ENCODE data around the gene HSP90AA1.

HSP90AA1 gene

DNA sequence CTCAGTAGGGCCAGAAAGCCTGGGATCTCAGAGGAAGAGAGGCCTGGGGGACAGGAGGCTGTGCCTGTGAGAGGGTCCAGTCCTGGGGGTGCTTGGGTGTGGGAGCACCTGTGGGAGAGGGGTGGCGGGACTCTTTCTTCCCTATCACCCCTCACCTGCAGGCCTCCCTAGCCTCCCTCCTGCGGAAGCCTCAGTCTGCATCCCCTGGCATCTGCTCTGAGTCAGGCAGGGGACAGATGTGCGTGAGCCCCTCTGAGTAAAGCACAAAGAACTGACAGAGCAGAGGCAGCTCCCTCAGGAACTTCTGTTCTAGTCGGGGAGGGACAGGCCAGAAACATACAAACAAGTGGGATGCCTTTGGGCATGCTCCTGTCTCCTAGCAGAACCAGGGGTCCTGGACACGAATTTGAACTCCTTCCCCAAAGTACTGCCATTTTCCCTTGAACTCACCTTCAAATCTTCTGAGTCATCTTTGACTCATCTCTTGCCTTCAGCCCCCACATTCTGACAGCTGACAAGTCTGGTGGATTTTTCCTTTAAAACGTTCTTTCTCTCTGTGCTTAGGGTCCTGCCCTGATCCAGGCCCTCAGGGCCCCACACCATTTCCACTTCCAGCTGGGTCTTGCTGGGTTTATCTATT is 8.5 kb upstream of the HSP90AA1 start:
- Histone ChIP-seq H3K4me1 (peaks cover 2% of the 10 kb centered on the region), H3K27me3 (ENCODE audit: control insufficient read depth, insufficient read depth, low read length) (no peaks in the 10 kb centered on the region), H3K27ac (no peak overlapping the region), H3K79me2 (no peaks in the 10 kb centered on the region), H3K9me3 (ENCODE audit: control insufficient read depth, low read length) (no peaks in the 10 kb centered on the region), H3K4me3 (ENCODE audit: low read depth, low read length) (no peak overlapping the region), H3K36me3 (ENCODE audit: control insufficient read depth, insufficient read depth, low read length) (no peaks in the 10 kb centered on the region), H2AFZ (no peak overlapping the region), H3K4me2 (ENCODE audit: low read length) (no peak overlapping the region), H3K9ac (no peak overlapping the region)
- TF ChIP-seq, protein P1, sequence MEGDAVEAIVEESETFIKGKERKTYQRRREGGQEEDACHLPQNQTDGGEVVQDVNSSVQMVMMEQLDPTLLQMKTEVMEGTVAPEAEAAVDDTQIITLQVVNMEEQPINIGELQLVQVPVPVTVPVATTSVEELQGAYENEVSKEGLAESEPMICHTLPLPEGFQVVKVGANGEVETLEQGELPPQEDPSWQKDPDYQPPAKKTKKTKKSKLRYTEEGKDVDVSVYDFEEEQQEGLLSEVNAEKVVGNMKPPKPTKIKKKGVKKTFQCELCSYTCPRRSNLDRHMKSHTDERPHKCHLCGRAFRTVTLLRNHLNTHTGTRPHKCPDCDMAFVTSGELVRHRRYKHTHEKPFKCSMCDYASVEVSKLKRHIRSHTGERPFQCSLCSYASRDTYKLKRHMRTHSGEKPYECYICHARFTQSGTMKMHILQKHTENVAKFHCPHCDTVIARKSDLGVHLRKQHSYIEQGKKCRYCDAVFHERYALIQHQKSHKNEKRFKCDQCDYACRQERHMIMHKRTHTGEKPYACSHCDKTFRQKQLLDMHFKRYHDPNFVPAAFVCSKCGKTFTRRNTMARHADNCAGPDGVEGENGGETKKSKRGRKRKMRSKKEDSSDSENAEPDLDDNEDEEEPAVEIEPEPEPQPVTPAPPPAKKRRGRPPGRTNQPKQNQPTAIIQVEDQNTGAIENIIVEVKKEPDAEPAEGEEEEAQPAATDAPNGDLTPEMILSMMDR (IDR thresholded peaks at IDR 0.05), result no peak

DNA sequence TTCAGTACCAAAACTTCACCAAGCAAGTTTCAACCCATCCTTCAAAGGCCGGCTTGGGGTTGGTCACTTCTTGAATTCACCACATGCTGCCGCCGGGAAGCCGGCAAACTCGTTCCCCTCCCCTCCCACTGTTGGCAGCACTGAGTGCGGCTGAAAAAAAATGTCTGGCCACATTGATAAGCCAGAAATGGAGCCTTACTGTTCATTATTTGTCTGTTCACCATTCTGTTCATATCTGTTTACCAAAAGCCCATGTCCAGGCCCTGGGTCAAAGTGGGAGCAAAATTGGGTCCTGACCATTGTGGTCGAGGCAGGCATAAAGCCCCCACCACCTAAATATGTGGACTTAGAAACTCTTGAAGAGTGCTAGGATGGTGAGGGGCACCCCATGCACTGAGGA is 7.3 kb upstream of the HSP90AA1 start:
- peaks cover 2% of the 10 kb centered on the region for H3K4me1 ChIP-seq
- TF ChIP-seq, protein P1 (IDR thresholded peaks at IDR 0.05), result no peak
- H3K4me2 ChIP-seq (ENCODE audit: low read length), result no peak overlapping the region
- no peak overlapping the region for H3K9ac ChIP-seq
- no peaks in the 10 kb centered on the region for H3K36me3 ChIP-seq (ENCODE audit: control insufficient read depth, insufficient read depth, low read length)
- H3K4me3 ChIP-seq (ENCODE audit: low read depth, low read length), result no peak overlapping the region
- no peaks in the 10 kb centered on the region for H3K79me2 ChIP-seq
- no peaks in the 10 kb centered on the region for H3K9me3 ChIP-seq (ENCODE audit: control insufficient read depth, low read length)
- no peak overlapping the region for H3K27ac ChIP-seq
- H3K27me3 ChIP-seq (ENCODE audit: control insufficient read depth, insufficient read depth, low read length), result no peaks in the 10 kb centered on the region
- no peak overlapping the region for H2AFZ ChIP-seq

DNA sequence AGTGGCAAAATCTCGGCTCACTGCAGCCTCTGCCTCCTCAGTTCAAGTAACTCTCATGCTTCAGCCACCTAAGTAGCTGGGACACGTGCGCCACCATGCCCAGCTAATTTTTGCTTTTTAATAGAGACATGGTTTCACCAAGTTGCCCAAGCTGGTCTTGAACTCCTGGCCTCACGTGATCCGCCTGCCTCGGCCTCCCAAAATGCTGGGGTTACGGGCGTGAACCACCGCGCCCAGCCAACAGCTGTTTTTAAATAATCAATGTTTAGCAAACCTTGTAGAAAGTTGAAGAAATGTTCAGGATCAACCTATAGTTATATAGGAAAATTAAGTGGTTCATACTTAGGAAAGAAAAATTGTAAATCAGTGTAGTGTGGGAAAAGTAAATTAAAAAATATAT is 6.0 kb upstream of the HSP90AA1 start:
- no peaks in the 10 kb centered on the region for H3K9me3 ChIP-seq (ENCODE audit: control insufficient read depth, low read length)
- TF ChIP-seq, protein P1 (IDR thresholded peaks at IDR 0.05), result no peak
- peaks cover 2% of the 10 kb centered on the region for H3K4me1 ChIP-seq
- H3K36me3 ChIP-seq (ENCODE audit: control insufficient read depth, insufficient read depth, low read length), result no peaks in the 10 kb centered on the region
- H3K4me3 ChIP-seq (ENCODE audit: low read depth, low read length), result no peak overlapping the region
- no peak overlapping the region for H2AFZ ChIP-seq
- H3K27ac ChIP-seq, result no peak overlapping the region
- no peaks in the 10 kb centered on the region for H3K27me3 ChIP-seq (ENCODE audit: control insufficient read depth, insufficient read depth, low read length)
- H3K4me2 ChIP-seq (ENCODE audit: low read length), result no peak overlapping the region
- H3K79me2 ChIP-seq, result no peaks in the 10 kb centered on the region
- no peak overlapping the region for H3K9ac ChIP-seq

DNA sequence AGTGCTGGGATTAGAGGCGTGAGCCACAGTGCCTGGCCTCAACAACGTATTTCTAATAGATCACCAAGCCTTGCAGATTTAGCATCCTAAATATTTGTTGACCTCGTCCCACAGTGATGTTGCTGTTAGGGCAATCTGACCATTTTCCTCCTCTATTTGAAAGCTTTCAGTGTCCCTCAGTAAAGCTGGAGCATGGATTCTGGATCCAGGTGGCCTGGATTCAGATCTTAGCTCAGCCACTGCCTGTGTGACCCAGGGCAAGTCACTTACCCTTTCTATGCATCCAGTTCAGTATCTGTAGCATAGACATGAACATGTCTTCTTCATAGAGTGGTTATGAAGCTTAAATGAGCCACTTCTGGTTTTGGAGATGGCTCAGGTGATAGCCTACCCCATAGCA is 3.9 kb upstream of the HSP90AA1 start:
- Histone ChIP-seq H3K4me3 (ENCODE audit: low read depth, low read length) (no peak overlapping the region), H3K36me3 (ENCODE audit: control insufficient read depth, insufficient read depth, low read length) (no peaks in the 10 kb centered on the region), H3K4me1 (no peaks in the 10 kb centered on the region), H3K4me2 (ENCODE audit: low read length) (no peak overlapping the region), H3K9me3 (ENCODE audit: control insufficient read depth, low read length) (no peaks in the 10 kb centered on the region), H3K27me3 (ENCODE audit: control insufficient read depth, insufficient read depth, low read length) (no peaks in the 10 kb centered on the region), H2AFZ (no peak overlapping the region), H3K27ac (no peak overlapping the region), H3K9ac (no peak overlapping the region), H3K79me2 (peaks cover 3% of the 10 kb centered on the region)
- TF ChIP-seq, protein P1 (IDR thresholded peaks at IDR 0.05), result no peak
